IgD-negative memory B cell (primary cell): ENCODE data around the gene STAM2. TPM values are rescaled to one million over a fixed set of nuclear protein-coding genes. Genes with fewer than 3 reads are reported as not detected.
A peak's percentile ranks its signal among the peaks of the same experiment; 100 is the strongest.
"Not testable (repeated sequence)": the region's sequence is repeated elsewhere in the genome, so short reads cannot be mapped to it uniquely, and the experiment has no call there.

Experiments used
- H3K27ac Mint-ChIP-seq, 3 donors: one replicate each; pipeline ENCODE4 v1.8.0; 2020 to 2022; ENCODE audit warnings: mild to moderate bottlenecking in 3 of 3, mixed read lengths in 3 of 3, moderate library complexity in 1 of 3
- H3K27me3 Mint-ChIP-seq: one replicate; pipeline ENCODE4 v1.8.0; 2021; ENCODE audit warnings: mixed read lengths
- H3K36me3 Mint-ChIP-seq: one replicate; pipeline ENCODE4 v1.8.0; 2020; ENCODE audit warnings: mild to moderate bottlenecking, mixed read lengths
- H3K4me1 Mint-ChIP-seq, 3 donors: one replicate each; pipeline ENCODE4 v1.8.0; 2020 to 2022; ENCODE audit warnings: mixed read lengths in 3 of 3, mild to moderate bottlenecking in 1 of 3
- H3K4me3 Mint-ChIP-seq, 4 donors: one replicate each; pipeline ENCODE4 v1.8.0; 2020 to 2022; ENCODE audit warnings: mild to moderate bottlenecking in 4 of 4, mixed read lengths in 4 of 4, moderate library complexity in 3 of 4
- H3K9me3 Mint-ChIP-seq, 3 donors: one replicate each; pipeline ENCODE4 v1.8.0; 2020 to 2021; ENCODE audit warnings: mixed read lengths in 3 of 3, mild to moderate bottlenecking in 1 of 3
- polyA plus RNA-seq: library from polyadenylated mRNA; unstranded; fragments of 300-500 nt; fragmentation: Illumina TruSeq; gene quantifications from one replicate; pipeline ENCODE4 v1.2.3, GENCODE V29; 2021

STAM2 gene
- polyA plus RNA-seq, 1 donor from 2014 or later: 5.3 TPM

- peaks cover 19 to 27% (median 25%) of the 10 kb centered on the region in 3 donors for H3K4me1 Mint-ChIP-seq
Observed at GRCh38 chr2:152162141-152162540, 13.4 kb downstream of the STAM2 start.

GRCh38 chr2:152161598-152161997, 14.0 kb downstream of the STAM2 start:
- no peaks in the 10 kb centered on the region for H3K27me3 Mint-ChIP-seq
- H3K27ac Mint-ChIP-seq: peak overlapping the region in 1 of 3 donors; percentile 40
- no peak overlapping the region for H3K4me3 Mint-ChIP-seq
- peaks cover 19 to 25% (median 20%) of the 10 kb centered on the region in 3 donors for H3K4me1 Mint-ChIP-seq
- peaks cover 14% of the 10 kb centered on the region for H3K36me3 Mint-ChIP-seq
- peaks cover 0 to 2% (median 0%) of the 10 kb centered on the region in 3 donors for H3K9me3 Mint-ChIP-seq

More at GRCh38 chr2:152162141-152162540, 13.4 kb downstream of the STAM2 start:
- Mint-ChIP-seq H3K27me3 (no peaks in the 10 kb centered on the region), H3K27ac (peak overlapping the region in 1 of 3 donors; percentile 40), H3K4me3 (no peak overlapping the region), H3K9me3 (peaks cover 0 to 2% (median 0%) of the 10 kb centered on the region in 3 donors), H3K36me3 (peaks cover 10% of the 10 kb centered on the region)

GRCh38 chr2:152160378-152160777, 15.2 kb downstream of the STAM2 start:
- H3K9me3 Mint-ChIP-seq, H3K27me3 Mint-ChIP-seq, H3K4me3 Mint-ChIP-seq, H3K27ac Mint-ChIP-seq: not testable (repeated sequence)
- Mint-ChIP-seq H3K36me3 (peaks cover 14% of the 10 kb centered on the region), H3K4me1 (peaks cover 18 to 24% (median 23%) of the 10 kb centered on the region in 3 donors)

- H3K27ac Mint-ChIP-seq: no peak overlapping the region
- H3K9me3 Mint-ChIP-seq: peaks cover 0 to 2% (median 0%) of the 10 kb centered on the region in 3 donors
- no peak overlapping the region for H3K4me3 Mint-ChIP-seq
- no peaks in the 10 kb centered on the region for H3K27me3 Mint-ChIP-seq
- peaks cover 17 to 30% (median 25%) of the 10 kb centered on the region in 3 donors for H3K4me1 Mint-ChIP-seq
- H3K36me3 Mint-ChIP-seq: peaks cover 14% of the 10 kb centered on the region
Observed at GRCh38 chr2:152157253-152157652, 18.3 kb downstream of the STAM2 start.

GRCh38 chr2:152155209-152155608, 20.4 kb downstream of the STAM2 start:
- Mint-ChIP-seq H3K9me3 (no peaks in the 10 kb centered on the region), H3K4me1 (peaks cover 20 to 30% (median 21%) of the 10 kb centered on the region in 3 donors), H3K27me3 (no peaks in the 10 kb centered on the region), H3K27ac (no peak overlapping the region), H3K4me3 (no peak overlapping the region), H3K36me3 (peaks cover 16% of the 10 kb centered on the region)

- Mint-ChIP-seq H3K4me1 (peaks cover 20 to 27% (median 21%) of the 10 kb centered on the region in 3 donors), H3K27ac (peak overlapping the region in 1 of 3 donors; percentile 8), H3K27me3 (no peaks in the 10 kb centered on the region), H3K4me3 (peak overlapping the region in 2 of 4 donors; percentile 35 to 47), H3K36me3 (peaks cover 16% of the 10 kb centered on the region), H3K9me3 (no peaks in the 10 kb centered on the region)
Observed at GRCh38 chr2:152154462-152154861, 21.1 kb downstream of the STAM2 start.

- Mint-ChIP-seq H3K9me3 (no peaks in the 10 kb centered on the region), H3K27ac (peak overlapping the region in 1 of 3 donors; percentile 63), H3K4me1 (peaks cover 0 to 3% (median 0%) of the 10 kb centered on the region in 3 donors), H3K36me3 (peaks cover 10% of the 10 kb centered on the region), H3K27me3 (no peaks in the 10 kb centered on the region), H3K4me3 (no peak overlapping the region)
Observed at GRCh38 chr2:152134488-152135280, 40.9 kb downstream of the STAM2 start.

- Mint-ChIP-seq H3K36me3 (peaks cover 7% of the 10 kb centered on the region), H3K9me3 (no peaks in the 10 kb centered on the region), H3K27ac (no peak overlapping the region), H3K4me1 (peaks cover 0 to 3% (median 0%) of the 10 kb centered on the region in 3 donors), H3K27me3 (no peaks in the 10 kb centered on the region), H3K4me3 (no peak overlapping the region)
Observed at GRCh38 chr2:152132306-152132705, 43.3 kb downstream of the STAM2 start.

- Mint-ChIP-seq H3K9me3 (no peaks in the 10 kb centered on the region), H3K36me3 (peaks cover 10% of the 10 kb centered on the region), H3K4me1 (no peaks in the 10 kb centered on the region), H3K4me3 (no peak overlapping the region), H3K27me3 (no peaks in the 10 kb centered on the region), H3K27ac (no peak overlapping the region)
Observed at GRCh38 chr2:152127628-152128027, 47.9 kb downstream of the STAM2 start.

GRCh38 chr2:152126664-152127063, 48.9 kb downstream of the STAM2 start:
- Mint-ChIP-seq H3K4me1 (no peaks in the 10 kb centered on the region), H3K27ac (no peak overlapping the region), H3K27me3 (no peaks in the 10 kb centered on the region), H3K36me3 (peaks cover 7% of the 10 kb centered on the region), H3K4me3 (no peak overlapping the region), H3K9me3 (no peaks in the 10 kb centered on the region)

- no peaks in the 10 kb centered on the region for H3K27me3 Mint-ChIP-seq
Observed at GRCh38 chr2:152122161-152122560, 53.4 kb downstream of the STAM2 start.

GRCh38 chr2:152120430-152120829, 55.1 kb downstream of the STAM2 start:
- no peaks in the 10 kb centered on the region for H3K9me3 Mint-ChIP-seq
- H3K4me1 Mint-ChIP-seq: no peaks in the 10 kb centered on the region
- H3K27me3 Mint-ChIP-seq: no peaks in the 10 kb centered on the region
- peaks cover 9% of the 10 kb centered on the region for H3K36me3 Mint-ChIP-seq
- no peak overlapping the region for H3K27ac Mint-ChIP-seq
- peak overlapping the region in 1 of 4 donors; percentile 79 for H3K4me3 Mint-ChIP-seq

More at GRCh38 chr2:152122161-152122560, 53.4 kb downstream of the STAM2 start:
- Mint-ChIP-seq H3K27ac (no peak overlapping the region), H3K9me3 (no peaks in the 10 kb centered on the region), H3K36me3 (peaks cover 8% of the 10 kb centered on the region), H3K4me1 (no peaks in the 10 kb centered on the region), H3K4me3 (no peak overlapping the region)

GRCh38 chr2:152115952-152116351, 59.6 kb downstream of the STAM2 start:
- Mint-ChIP-seq H3K27ac (peak overlapping the region in 1 of 3 donors; percentile 73), H3K4me1 (no peaks in the 10 kb centered on the region), H3K36me3 (peaks cover 2% of the 10 kb centered on the region), H3K27me3 (no peaks in the 10 kb centered on the region), H3K4me3 (no peak overlapping the region), H3K9me3 (no peaks in the 10 kb centered on the region)

GRCh38 chr2:152114366-152114765, 61.2 kb downstream of the STAM2 start:
- Mint-ChIP-seq H3K4me3 (no peak overlapping the region), H3K27me3 (no peaks in the 10 kb centered on the region), H3K9me3 (no peaks in the 10 kb centered on the region), H3K36me3 (peaks cover 2% of the 10 kb centered on the region), H3K4me1 (no peaks in the 10 kb centered on the region), H3K27ac (peak overlapping the region in 1 of 3 donors; percentile 47)

GRCh38 chr2:152107140-152107539, 68.4 kb downstream of the STAM2 start:
- H3K4me1 Mint-ChIP-seq: not testable (repeated sequence)

GRCh38 chr2:152106464-152106863, 69.1 kb downstream of the STAM2 start:
- H3K36me3 Mint-ChIP-seq: no peaks in the 10 kb centered on the region
- H3K4me3 Mint-ChIP-seq: no peak overlapping the region
- H3K27me3 Mint-ChIP-seq: peaks cover 2% of the 10 kb centered on the region
- H3K27ac Mint-ChIP-seq: no peak overlapping the region
- H3K9me3 Mint-ChIP-seq: no peaks in the 10 kb centered on the region
- H3K4me1 Mint-ChIP-seq: no peaks in the 10 kb centered on the region

More at GRCh38 chr2:152107140-152107539, 68.4 kb downstream of the STAM2 start:
- H3K27me3 Mint-ChIP-seq, H3K9me3 Mint-ChIP-seq, H3K36me3 Mint-ChIP-seq, H3K27ac Mint-ChIP-seq, H3K4me3 Mint-ChIP-seq: not testable (repeated sequence)
